Transverse colon (tissue), 4 donors: ENCODE measurements around the gene TMEM19. TPM values are rescaled to one million over a fixed set of nuclear protein-coding genes. Genes with fewer than 3 reads are reported as not detected.
A peak's percentile ranks its signal among the peaks of the same experiment; 100 is the strongest.

Experiments
- DNase-seq: peaks from one replicate; pipeline ENCODE4 v3.0.0-alpha.2; 2019
- H3K27ac ChIP-seq, 4 donors: fragments of 200-600 bp; sonication (generic); 2 replicates each; pipeline ENCODE4 v1.5.1; 2016 to 2018; ENCODE audit warnings: inconsistent platforms in 4 of 4
- H3K27me3 ChIP-seq: fragments of 200-600 bp; sonication (generic); 2 replicates; pipeline ENCODE4 v1.5.1; 2017; ENCODE audit warnings: inconsistent platforms
- H3K36me3 ChIP-seq, 4 donors: fragments of 200-600 bp; sonication (generic); 2 replicates each; pipeline ENCODE4 v1.5.1; 2017 to 2019; ENCODE audit warnings: inconsistent platforms in 4 of 4
- H3K4me1 ChIP-seq, 4 donors: fragments of 200-600 bp; sonication (generic); 2 replicates each; pipeline ENCODE4 v1.5.1; 2017 to 2020; ENCODE audit warnings: inconsistent platforms in 4 of 4
- H3K4me3 ChIP-seq, 4 donors: fragments of 200-600 bp; sonication (generic); 1 replicate in 1 of 4; 2 replicates in 3 of 4; pipeline versions ENCODE4 v1.5.1 to v1.6.1; 2017 to 2019; ENCODE audit warnings: inconsistent platforms in 4 of 4
- H3K9me3 ChIP-seq, 2 donors: fragments of 200-600 bp; sonication (generic); 2 replicates each; pipeline ENCODE4 v1.5.1; 2017 to 2019; ENCODE audit warnings: inconsistent platforms in 2 of 2
- CTCF ChIP-seq, 5 experiments: fragments of 200-600 bp in 3 of 5; fragments of 450-650 bp in 2 of 5; sonication (generic) in 3 of 5; IDR thresholded peaks; 1 replicate in 2 of 5; 2 replicates in 3 of 5; pipeline ENCODE4 v1.5.1; 2016 to 2017; ENCODE audit warnings: antibody characterized with exemption in 5 of 5, inconsistent platforms in 3 of 5, mild to moderate bottlenecking in 2 of 5, moderate library complexity in 1 of 5
- EP300 ChIP-seq: sonication (generic); formaldehyde crosslinking; IDR thresholded peaks from one replicate; pipeline ENCODE4 v1.6.1; 2017; ENCODE audit warnings: antibody characterized with exemption, low read depth
- POLR2A ChIP-seq: fragments of 450-650 bp; IDR thresholded peaks from one replicate; pipeline ENCODE4 v1.6.1; 2016; ENCODE audit warnings: antibody characterized with exemption, mild to moderate bottlenecking, moderate library complexity
- POLR2AphosphoS5 ChIP-seq, 3 donors: sonication (generic); formaldehyde crosslinking; IDR thresholded peaks; one replicate each; pipeline ENCODE4 v1.6.1; 2016; ENCODE audit warnings: antibody characterized with exemption in 3 of 3
- WGBS, 2 donors: methylation state at CpG; one replicate each; pipeline ENCODE4 v1.1.5; 2018; ENCODE audit warnings: low coverage in 1 of 2; 5-methylcytosine and 5-hydroxymethylcytosine counted together
- in situ Hi-C, 4 donors: fragments of 200-750 bp; cut with MboI; loops; one replicate each; pipeline versions ENCODE4 v1.15.0 to v1.15.1; 2017; ENCODE audit warnings: low sequenced_read_pairs in 3 of 4, low pct_ligation_motif_present in 1 of 4, low pct_unique_long_range_greater_than_20kb in 1 of 4
- intact Hi-C: fragments of 100-400 bp; cut with DNase I; formaldehyde crosslinking; loops from one replicate; pipeline ENCODE4 v1.15.1; 2023; ENCODE audit warnings: low total_unique reads
- total RNA-seq, 4 donors: library from RNA; depleted of rRNA; stranded (reverse); fragments of >200 nt; gene quantifications; one replicate each; pipeline ENCODE4 v1.1.0, GENCODE V29; 2016

TMEM19 gene
- total RNA-seq, 4 donors from 2014 or later = 7.9 to 41.1 (median 20.4) TPM

- in situ Hi-C loops (no loop called here), intact Hi-C loops (no loop called here)
- no peak for TF ChIP-seq CTCF (IDR thresholded peaks at IDR 0.05)
- no peak for TF ChIP-seq POLR2A
- peaks cover 0 to 54% (median 26%) of the 10 kb centered on the region in 4 donors for H3K36me3 ChIP-seq
- WGBS, 2 donors = 59 to 83% methylated on average over 3 of the region's 3 CpGs
- no peaks in the 10 kb centered on the region for H3K27me3 ChIP-seq
- no peak for DNase-seq
- H3K27ac ChIP-seq = no peak overlapping the region
- peaks cover 0 to 7% of the 10 kb centered on the region in 2 donors for H3K9me3 ChIP-seq
- H3K4me3 ChIP-seq = no peak overlapping the region
- peaks cover 11 to 43% (median 21%) of the 10 kb centered on the region in 4 donors for H3K4me1 ChIP-seq
These were observed 29.1 kb upstream of the TMEM19 start for GRCh38 chr12:71656740-71657139.

DNA sequence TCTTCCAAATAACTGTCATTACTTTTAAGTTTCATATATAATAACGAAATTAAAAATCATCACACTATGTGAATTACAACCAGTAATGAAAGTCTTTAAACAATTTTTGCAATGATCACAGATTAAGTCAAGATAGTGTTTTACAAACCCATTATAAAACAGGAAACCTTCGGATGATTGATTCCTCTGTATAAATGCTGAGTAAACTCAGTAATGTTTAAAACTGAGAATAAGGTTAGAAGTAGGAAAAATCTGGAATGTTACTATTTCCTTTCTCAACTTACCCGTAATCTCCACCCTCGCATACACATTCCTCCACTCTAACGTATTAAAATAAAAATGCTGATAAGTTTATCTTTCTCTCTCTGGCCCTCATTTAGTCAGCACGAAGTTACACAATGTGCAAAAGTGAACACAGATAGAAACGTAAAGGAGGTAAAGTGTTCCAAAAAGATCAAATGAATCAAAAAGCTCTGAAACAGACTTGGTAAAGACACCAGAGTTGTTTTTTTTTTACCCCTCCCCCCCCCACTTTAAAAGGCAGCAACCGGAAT, 23.8 kb upstream of the TMEM19 start:
- WGBS, 2 donors = 0 to 2% methylated on average over 8 of the region's 8 CpGs
- Histone ChIP-seq H3K4me3 (peak overlapping the region; percentile 67 to 85 (median 76)), H3K36me3 (peaks cover 0 to 27% (median 15%) of the 10 kb centered on the region in 4 donors), H3K4me1 (peaks cover 14 to 36% (median 23%) of the 10 kb centered on the region in 4 donors), H3K27me3 (no peaks in the 10 kb centered on the region), H3K9me3 (no peaks in the 10 kb centered on the region), H3K27ac (peak overlapping the region; percentile 97 to 99 (median 98))
- DNase-seq = no peak
- TF ChIP-seq POLR2AphosphoS5 (IDR thresholded peaks at IDR 0.05) = no peak
- TF ChIP-seq CTCF (IDR thresholded peaks at IDR 0.05) = no peak
- no peak for TF ChIP-seq POLR2A
- TF ChIP-seq EP300 = no peak
- in situ Hi-C loops = no loop called here
- intact Hi-C loops = loop anchor here (10.0 kb wide), 1 partner anchor 83 kb away; no protein-coding TSS in a partner anchor

- Histone ChIP-seq H3K4me3 (peak overlapping the region; percentile 67 to 85 (median 76)), H3K27ac (peak overlapping the region; percentile 97 to 99 (median 98)), H3K9me3 (no peaks in the 10 kb centered on the region), H3K27me3 (no peaks in the 10 kb centered on the region), H3K4me1 (peaks cover 14 to 36% (median 23%) of the 10 kb centered on the region in 4 donors), H3K36me3 (peaks cover 0 to 23% (median 11%) of the 10 kb centered on the region in 4 donors)
- peak in 1 of 5 experiments; percentile 10 for TF ChIP-seq CTCF (IDR thresholded peaks at IDR 0.05)
- TF ChIP-seq POLR2A = peak; percentile 27
- TF ChIP-seq EP300 = no peak
- peak; percentile 46 to 70 (median 65) for TF ChIP-seq POLR2AphosphoS5 (IDR thresholded peaks at IDR 0.05)
- intact Hi-C loops = loop anchor here (10.0 kb wide), 1 partner anchor 82 kb away; no protein-coding TSS in a partner anchor
- in situ Hi-C loops = no loop called here
- WGBS, 2 donors = 0 to 1% methylated on average over 1 to 51 of the region's 53 CpGs
- DNase-seq = peak; percentile 73
These were observed 22.9 kb upstream of the TMEM19 start for GRCh38 chr12:71662849-71663560.

DNA sequence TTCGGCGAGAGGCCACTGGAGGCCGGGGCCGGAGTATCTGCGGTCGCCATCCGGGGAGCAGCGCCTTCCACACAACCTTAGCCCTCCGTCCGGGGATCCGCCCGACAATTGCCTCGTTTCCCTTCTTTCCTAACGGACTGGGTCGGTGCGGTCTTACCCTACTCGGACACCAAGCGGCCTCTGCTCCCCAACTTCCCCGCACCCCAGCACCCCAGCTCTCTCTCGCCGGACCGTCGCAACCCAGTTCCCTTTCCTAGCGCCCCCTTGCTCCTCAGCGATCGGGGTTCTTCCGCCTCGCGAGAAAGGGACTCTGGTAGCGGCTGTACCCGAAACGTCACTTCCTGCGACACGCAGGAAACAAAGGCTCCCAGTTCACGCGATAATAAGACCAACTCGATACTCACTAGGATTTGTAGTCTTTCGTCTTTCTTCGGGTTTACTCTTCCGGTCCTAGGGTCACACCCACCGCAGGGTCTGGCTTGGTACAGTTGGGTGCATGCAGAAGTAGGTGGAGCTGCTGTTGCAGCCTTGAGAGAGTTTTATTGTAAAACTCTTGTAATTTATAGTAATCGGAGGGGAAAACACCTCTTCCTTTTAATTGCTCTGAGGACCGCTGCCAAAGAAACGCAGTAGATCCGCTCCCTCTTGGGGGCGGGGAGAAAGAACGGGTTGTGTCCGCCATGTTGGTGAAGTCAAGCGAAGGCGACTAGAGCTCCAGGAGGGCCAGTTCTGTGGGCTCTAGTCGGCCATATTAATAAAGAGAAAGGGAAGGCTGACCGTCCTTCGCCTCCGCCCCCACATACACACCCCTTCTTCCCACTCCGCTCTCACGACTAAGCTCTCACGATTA, 22.1 kb upstream of the TMEM19 start, which contains the start of the genes THAP2 and ZFC3H1:
Gene THAP2 (plus strand): TSS at position 741 of the 850 bp plus-strand sequence. CDS start 209 bp downstream, outside the sequence.
Gene ZFC3H1 (minus strand): TSS at position 288 of the 850 bp plus-strand sequence. CDS start 238 bp downstream, at position 50.
- peaks cover 0 to 17% (median 6%) of the 10 kb centered on the region in 4 donors for H3K36me3 ChIP-seq
- H3K4me1 ChIP-seq = peaks cover 14 to 36% (median 23%) of the 10 kb centered on the region in 4 donors
- no peaks in the 10 kb centered on the region for H3K27me3 ChIP-seq
- DNase-seq = peak; percentile 94
- peak within 1 kb of the TSS; percentile 97 to 99 (median 98) for H3K27ac ChIP-seq
- H3K4me3 ChIP-seq = peak within 1 kb of the TSS; percentile 67 to 85 (median 76)
- TF ChIP-seq POLR2AphosphoS5 (IDR thresholded peaks at IDR 0.05) = peak; percentile 99
- no peak for TF ChIP-seq EP300
- peak in 1 of 5 experiments; percentile 26 for TF ChIP-seq CTCF (IDR thresholded peaks at IDR 0.05)
- TF ChIP-seq POLR2A = peak; percentile 99
- intact Hi-C loops = loop anchor here (10.0 kb wide), 1 partner anchor 81 kb away; no protein-coding TSS in a partner anchor
- in situ Hi-C loops = no loop called here
- 0 to 3% methylated on average over 8 to 57 of the region's 57 CpGs for WGBS, 2 donors
- H3K9me3 ChIP-seq = no peaks in the 10 kb centered on the region
